M059J (cell line): ENCODE results near the gene GIPC1. TPM values are rescaled to one million over a fixed set of nuclear protein-coding genes. Genes with fewer than 3 reads are reported as not detected.
"Not testable (repeated sequence)": the region's sequence is repeated elsewhere in the genome, so short reads cannot be mapped to it uniquely, and the experiment has no call there.

Experiments
- DNase-seq: peaks from one replicate; pipeline ENCODE4 v3.0.0-alpha.2; 2012; ENCODE audit warnings: low read depth
- total RNA-seq: library from RNA; depleted of rRNA; stranded (reverse); fragments of >200 nt; shearing (Covaris generic); gene quantifications from 2 replicates; pipeline ENCODE4 v1.2.3, GENCODE V29; 2014

Gene GIPC1
- total RNA-seq, 1 experiment from 2014 or later = 114 TPM

DNA sequence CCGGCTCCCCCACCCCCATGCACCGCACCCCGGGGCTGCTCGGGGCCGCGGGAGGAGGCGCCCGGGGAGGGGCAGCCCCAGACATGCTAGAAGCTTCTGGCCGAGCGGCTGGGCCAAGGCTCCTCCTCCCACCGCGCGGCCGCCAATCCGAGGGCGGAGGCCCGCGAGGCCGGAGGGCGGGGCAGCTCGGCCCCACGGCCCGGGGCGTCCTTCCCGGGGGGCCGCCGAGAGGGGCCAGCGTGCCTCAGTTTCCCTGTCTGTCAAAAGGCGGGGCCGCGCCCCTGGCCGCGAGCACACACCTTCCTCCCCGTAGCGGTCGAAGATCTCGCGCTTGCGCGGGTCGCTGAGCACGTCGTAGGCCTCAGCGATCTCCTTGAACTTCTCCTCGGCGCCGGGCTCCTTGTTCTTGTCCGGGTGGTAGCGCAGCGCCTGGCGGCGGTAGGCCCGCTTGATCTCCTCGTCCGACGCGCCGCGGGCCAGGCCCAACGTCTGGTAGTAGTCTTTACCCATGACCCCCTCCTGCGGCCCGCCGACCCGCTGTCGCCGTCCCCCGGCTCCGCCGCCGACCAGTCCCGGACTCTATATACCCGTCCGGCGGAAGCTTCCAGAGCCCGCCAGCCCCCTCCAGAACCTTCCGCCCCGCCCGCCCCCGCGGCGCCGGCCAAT, 22.0 kb upstream of the GIPC1 start, which contains the start of gene DNAJB1:
Gene DNAJB1, minus strand, starts transcription at position 558 of the 666 bp plus-strand sequence. Its CDS starts 48 bp downstream, at position 510.
- DNase-seq = peak; percentile 73

GRCh38 chr19:14517446-14517839, 21.5 kb upstream of the GIPC1 start:
- peak; percentile 31 for DNase-seq

DNA sequence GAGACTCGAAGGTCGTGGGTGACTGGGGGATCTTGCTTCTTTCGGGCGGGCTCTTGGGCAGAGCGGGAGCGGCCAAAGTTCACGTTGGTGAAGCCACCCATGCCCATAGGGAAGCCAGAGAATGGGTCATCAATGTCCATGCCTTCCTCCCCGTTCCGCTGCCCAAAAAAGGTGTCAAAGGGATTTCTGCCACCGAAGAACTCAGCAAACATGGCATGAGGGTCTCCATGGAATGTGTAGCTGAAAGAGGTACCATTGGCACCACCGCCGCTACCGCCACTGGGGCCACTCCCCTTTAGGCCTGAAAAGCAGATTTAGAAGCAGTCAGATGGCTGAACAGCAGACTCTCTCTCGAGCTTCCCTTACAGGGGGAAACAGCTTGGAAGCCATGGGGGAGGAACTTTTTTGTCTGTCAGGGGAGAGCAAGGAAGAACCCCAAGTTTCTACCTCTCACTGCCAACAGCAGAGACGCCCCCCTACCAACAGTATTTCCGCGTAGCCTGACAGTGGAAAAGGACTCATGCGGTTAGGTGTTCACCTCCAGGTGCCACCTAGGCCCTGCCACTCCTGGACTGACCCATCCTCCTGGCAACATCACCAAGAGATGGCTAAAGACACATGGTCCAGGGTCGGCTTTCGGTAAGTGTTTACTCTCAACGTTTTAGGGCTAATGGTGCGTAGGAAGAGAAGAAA, 21.0 kb upstream of the GIPC1 start:
- DNase-seq = no peak

DNA sequence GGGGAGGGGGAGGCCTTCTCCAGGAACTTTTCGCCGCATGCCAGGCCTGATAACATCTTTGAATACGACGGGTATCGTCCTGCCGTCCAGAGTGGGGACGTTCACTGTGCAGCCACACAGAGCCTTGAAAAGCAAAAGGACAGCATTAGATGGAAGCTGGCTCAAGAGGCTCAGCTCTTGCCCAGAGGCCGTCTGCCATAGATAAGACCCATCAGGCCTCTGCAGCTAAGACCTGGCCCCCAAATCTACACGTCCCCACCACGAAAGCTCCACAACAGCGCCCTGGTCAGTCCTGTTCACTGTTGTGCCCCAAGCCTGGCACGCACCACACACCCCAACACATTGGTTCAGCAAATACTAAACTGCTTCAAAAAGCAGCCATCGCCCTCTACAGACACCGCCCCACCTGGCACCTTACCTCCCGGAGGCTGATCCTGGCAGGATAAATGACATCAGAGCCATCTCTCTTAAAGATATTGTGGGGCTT, 20.2 kb upstream of the GIPC1 start:
- no peak for DNase-seq

GRCh38 chr19:14515501-14516047, 19.6 kb upstream of the GIPC1 start:
- DNase-seq = no peak

DNA sequence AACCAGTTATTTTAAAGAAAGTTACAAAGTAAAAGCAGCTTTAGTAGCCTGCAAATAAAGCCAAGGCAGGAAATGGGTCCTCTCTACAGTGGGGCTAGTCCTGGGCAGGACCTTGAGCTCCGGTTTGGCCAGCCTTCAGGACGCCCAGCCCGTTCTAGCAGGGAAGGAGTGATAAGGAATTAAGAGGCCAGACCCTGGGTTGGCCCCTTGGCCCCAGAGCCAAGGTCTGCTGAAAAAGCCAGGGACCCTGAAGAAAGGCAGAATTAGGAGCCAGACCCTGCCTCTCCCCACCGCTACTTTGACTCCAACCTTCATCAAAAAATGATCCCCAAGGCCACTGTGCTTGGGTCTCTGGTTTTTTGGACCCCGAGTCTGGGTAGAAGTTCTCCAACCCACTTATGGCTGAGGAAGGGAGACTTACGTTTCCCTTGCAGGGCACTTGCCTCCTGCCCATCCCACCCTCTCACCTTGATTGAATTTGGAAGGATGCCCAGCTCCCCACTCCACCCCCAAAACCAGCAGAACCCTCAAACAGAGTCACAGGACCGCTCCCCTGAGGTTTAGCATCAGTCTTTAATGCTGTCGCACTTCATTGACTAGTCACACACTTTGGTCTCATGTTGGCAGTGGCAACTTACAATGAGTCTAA, 18.4 kb upstream of the GIPC1 start:
- no peak for DNase-seq

- no peak for DNase-seq
Observed at GRCh38 chr19:14512406-14512961, 16.6 kb upstream of the GIPC1 start.

DNA sequence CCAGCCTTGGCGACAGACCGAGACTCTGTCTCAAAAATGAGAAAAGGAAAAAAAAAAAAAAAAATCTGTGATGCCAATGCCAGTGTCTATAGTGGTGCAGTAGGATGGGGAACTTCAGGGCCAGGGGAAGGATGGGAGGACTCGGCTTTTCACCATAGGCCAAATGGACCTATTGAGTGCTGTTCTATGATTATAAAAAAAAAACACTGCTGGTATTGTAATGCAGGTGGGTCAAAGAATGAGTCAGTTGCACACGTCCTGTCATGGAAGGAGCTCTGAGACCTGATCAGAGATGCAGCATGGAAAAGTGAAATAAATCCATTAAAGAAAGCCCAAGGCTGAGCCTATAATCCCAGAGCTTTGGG, 15.3 kb upstream of the GIPC1 start:
- peak; percentile 37 for DNase-seq

DNA sequence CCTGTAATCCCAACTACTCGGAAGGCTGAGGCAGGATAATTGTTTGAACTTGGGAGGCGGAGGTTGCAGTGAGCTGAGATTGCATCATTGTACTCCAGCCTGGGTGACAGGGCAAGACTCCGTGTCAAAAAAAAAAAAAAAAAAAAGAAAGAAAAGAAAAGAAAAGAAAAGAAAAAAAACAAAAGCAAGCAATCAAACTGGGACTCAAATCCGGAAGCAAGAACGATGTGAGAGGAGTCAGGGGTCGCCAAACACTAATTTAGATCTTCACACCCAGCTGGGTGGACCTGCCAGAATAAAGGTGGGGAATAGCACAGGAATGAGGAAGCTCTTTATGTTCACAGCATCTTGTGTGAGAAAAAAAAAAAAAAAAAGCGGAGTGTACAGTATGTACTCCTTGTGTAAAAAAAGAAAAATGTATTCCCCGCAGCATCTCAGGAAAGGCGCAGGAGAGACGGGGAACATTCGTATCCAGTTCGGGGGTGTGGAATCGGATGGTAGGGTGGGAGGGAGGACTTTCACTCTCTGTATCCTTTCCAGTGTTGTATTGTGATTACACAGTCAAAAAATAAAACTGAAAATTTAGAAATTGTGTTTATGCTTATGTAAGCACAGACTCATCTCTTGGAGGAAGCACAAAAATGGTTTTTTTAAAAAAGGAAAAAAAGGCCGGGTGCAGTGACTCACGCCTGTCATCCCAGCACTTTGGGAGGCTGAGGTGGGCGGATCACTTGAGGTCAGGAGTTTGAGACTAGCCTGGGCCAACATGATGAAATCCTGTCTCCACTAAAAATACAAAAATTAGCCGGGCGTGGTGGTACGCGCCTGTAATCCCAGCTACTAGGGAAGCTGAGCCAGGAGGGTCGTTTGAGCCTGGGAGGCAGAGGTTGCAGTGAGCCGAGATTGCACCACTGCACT, 14.6 kb upstream of the GIPC1 start:
- DNase-seq = peak; percentile 77

DNA sequence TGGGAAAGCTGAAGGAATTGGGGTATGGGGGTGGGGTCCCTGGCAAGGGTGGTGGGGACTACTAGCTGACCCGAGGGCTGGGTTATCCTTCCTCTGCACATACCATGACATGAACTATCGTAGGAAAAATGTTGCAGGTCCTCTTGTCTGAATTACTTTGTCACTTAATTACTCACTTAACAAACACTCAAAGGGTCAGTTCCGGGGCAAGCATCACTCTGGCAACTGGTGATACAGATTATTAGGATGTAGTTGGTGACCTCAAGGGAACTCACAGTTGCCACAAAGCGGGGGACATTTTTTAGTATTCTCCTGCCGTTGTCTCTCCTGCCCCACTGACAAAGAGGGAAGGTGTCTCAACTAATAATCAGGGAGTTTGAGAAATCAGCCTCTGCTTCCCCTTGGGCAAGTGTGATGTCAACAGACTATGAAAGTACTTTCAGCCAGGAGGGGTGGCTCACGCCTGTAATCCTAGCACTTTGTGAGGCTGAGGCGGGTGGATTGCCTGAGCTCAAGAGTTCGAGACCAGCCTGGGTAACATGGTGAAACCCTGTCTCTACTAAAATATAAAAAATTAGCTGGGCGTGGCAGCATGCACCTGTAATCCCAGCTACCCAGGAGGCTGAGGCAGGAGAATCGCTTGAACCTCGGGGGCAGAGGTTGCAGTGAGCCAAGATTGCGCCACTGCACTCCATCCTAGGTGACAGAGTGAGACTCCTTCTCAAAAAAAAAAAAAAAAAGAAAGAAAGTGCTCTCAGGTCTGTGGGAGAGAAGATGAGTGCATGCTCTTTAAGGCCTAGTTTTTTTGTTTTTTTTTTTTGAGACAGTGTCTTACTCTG, 12.0 kb upstream of the GIPC1 start:
- DNase-seq = peak; percentile 97

GRCh38 chr19:14505488-14506239, 9.7 kb upstream of the GIPC1 start:
- peak; percentile 82 for DNase-seq

GRCh38 chr19:14504575-14504974, 8.6 kb upstream of the GIPC1 start:
- not testable (repeated sequence) for DNase-seq

DNA sequence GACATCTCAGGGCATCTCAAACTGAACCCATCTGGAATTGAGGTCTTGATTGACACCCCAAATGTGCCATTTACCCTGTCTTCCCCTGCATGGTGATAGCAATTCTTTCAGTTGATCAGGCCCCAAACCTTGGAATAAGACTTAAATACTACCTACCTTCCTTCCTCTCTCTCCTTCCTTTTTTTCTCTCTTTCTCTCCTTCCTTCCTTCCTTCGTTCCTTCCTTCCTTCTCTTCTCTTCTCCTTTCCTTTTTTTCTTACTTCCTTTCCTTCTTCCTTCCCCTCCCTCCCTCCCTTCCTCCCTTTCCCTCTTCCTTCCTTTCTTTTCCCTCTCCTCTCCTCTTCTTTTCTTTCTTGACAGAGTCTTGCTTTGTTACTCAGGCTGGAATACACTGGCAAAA, 7.4 kb upstream of the GIPC1 start:
- DNase-seq = no peak

DNA sequence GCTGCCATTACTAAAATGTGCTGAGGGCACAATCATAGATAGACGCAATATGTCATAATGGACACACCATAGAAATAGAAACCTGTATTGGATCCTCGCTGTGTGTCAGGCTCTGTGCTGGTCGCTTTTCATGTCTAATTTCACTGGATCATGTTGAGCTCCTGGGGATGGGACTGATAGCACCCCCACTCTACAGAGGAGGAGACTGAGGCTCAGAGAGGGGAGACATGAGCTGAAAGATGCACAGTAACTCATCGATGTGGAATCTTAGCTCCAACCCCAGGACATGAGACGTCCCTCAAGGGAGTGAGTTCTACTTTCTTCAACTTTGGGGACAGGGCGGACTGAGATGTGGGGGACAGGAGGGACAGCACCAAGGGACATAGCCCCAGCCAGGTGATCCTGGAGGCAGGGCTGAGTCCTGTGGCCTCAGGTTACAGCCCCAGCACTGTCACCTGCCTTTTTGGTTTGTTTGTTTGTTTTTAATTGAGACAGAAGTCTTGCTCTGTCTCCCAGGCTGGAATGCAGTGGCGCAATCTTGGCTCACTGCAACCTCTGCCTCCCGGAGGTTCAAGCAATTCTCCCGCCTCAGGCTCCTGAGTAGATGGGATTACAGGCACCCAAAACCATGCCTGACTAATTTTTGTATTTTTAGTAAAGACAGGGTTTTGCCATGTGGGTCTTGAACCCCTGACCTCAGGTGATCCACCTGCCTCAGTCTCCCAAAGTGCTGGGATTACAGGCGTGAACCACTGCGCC, 6.6 kb upstream of the GIPC1 start:
- peak; percentile 68 for DNase-seq

DNA sequence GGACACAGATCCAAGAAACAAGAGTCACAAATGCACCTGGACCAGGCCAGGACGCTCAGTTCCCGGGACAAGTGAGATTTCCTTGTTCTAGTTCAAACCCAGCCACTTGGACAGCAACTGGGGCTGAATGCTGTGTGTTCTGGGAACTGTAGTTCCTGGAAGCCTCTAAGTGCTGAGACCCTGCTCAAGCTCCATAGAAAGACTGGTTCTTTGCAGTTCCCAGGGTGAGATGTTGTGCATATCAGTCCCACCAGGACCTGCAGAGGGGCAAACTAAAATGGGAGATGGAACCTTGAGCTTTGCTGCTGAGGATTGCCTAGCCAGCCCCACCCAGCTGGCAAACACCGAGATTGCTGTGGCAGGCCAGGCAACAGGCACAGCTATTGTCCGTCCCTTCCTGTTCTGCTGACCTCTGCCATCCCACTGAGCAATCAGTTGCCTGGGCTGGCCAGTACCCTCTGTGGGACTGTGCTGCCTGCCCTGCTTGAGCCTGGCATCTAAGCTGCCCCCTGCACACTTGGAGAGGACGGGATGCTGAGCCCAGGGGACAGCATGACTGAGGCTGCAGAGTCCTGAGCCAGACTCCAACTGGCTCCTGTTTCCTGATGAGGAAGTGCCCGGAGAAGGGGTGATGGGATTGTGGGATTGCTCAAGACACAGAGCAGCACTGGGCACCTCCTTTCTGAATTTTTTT, 1.4 kb upstream of the GIPC1 start:
- no peak for DNase-seq

GRCh38 chr19:14496834-14497227, 904 bp upstream of the GIPC1 start:
- DNase-seq = no peak

- no peak for DNase-seq
Observed at GRCh38 chr19:14495672-14496028, 277 bp downstream of the GIPC1 start.
